ENCODE measurements around the gene ADGRL2. TPM values are rescaled to one million over a fixed set of nuclear protein-coding genes. Genes with fewer than 3 reads are reported as not detected.

ADGRL2 gene
- total RNA-seq, 2 donors from 2014 or later = 83.1 to 121 TPM

- H3K4me3 ChIP-seq = peak overlapping the region in 1 of 2 donors; percentile 7
- no peak for DNase-seq (ENCODE audit: low spot score)
- H3K4me1 ChIP-seq = peaks cover 0 to 79% of the 10 kb centered on the region in 2 donors
- H3K27ac ChIP-seq = peak overlapping the region in 1 of 2 donors; percentile 35
- no peaks in the 10 kb centered on the region for H3K36me3 ChIP-seq
- TF ChIP-seq, protein P1, sequence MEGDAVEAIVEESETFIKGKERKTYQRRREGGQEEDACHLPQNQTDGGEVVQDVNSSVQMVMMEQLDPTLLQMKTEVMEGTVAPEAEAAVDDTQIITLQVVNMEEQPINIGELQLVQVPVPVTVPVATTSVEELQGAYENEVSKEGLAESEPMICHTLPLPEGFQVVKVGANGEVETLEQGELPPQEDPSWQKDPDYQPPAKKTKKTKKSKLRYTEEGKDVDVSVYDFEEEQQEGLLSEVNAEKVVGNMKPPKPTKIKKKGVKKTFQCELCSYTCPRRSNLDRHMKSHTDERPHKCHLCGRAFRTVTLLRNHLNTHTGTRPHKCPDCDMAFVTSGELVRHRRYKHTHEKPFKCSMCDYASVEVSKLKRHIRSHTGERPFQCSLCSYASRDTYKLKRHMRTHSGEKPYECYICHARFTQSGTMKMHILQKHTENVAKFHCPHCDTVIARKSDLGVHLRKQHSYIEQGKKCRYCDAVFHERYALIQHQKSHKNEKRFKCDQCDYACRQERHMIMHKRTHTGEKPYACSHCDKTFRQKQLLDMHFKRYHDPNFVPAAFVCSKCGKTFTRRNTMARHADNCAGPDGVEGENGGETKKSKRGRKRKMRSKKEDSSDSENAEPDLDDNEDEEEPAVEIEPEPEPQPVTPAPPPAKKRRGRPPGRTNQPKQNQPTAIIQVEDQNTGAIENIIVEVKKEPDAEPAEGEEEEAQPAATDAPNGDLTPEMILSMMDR (IDR thresholded peaks at IDR 0.05) = peak in 1 of 2 donors; percentile 43
- H3K9me3 ChIP-seq = no peaks in the 10 kb centered on the region
- no peaks in the 10 kb centered on the region for H3K27me3 ChIP-seq
Observed at GRCh38 chr1:81808760-81809159, 8.0 kb downstream of the ADGRL2 start.

GRCh38 chr1:81809808-81810207 lies 9.1 kb downstream of the ADGRL2 start:
- no peaks in the 10 kb centered on the region for H3K36me3 ChIP-seq
- H3K27me3 ChIP-seq = no peaks in the 10 kb centered on the region
- no peak for DNase-seq (ENCODE audit: low spot score)
- TF ChIP-seq, protein P1 (IDR thresholded peaks at IDR 0.05) = no peak
- H3K4me1 ChIP-seq = peaks cover 0 to 69% of the 10 kb centered on the region in 2 donors
- no peak overlapping the region for H3K4me3 ChIP-seq
- H3K9me3 ChIP-seq = no peaks in the 10 kb centered on the region
- H3K27ac ChIP-seq = no peak overlapping the region

DNA sequence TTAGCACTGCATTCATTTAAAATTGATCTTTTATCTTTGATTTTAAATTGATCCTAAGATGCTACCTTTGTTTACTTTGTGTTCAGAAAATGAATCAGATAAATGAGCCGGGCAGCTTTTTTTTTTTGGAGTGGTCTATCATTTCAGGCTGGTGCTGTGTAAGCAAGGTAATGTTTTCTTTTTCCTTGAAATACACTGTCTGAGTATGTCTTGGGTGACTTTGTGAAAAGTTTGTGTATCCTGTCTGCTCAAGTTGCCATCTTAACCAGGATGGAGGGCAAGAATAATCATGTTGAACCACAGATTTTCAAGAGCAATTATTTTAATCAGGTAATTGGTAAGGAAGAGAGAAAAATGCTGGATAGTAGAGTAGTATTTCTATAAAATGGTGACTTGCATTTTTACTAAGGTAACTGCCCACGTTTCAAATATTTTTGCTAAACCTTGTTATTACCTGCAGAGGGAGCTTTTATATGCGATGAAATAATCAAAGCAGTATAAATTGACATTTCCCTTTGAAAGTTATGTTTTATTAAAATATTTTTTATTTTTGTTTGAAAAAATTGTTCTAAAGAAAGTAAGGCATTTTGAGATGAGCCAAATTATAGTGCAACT lies 11.1 kb downstream of the ADGRL2 start:
- TF ChIP-seq, protein P1 (IDR thresholded peaks at IDR 0.05) = peak in 1 of 2 donors; percentile 59
- Histone ChIP-seq H3K9me3 (no peaks in the 10 kb centered on the region), H3K27me3 (no peaks in the 10 kb centered on the region), H3K4me1 (peaks cover 0 to 49% of the 10 kb centered on the region in 2 donors), H3K27ac (no peak overlapping the region), H3K36me3 (no peaks in the 10 kb centered on the region), H3K4me3 (no peak overlapping the region)
- no peak for DNase-seq (ENCODE audit: low spot score)

- Histone ChIP-seq H3K27me3 (no peaks in the 10 kb centered on the region), H3K27ac (no peak overlapping the region), H3K36me3 (no peaks in the 10 kb centered on the region), H3K4me1 (peaks cover 0 to 47% of the 10 kb centered on the region in 2 donors), H3K4me3 (no peak overlapping the region), H3K9me3 (no peaks in the 10 kb centered on the region)
- TF ChIP-seq, protein P1 (IDR thresholded peaks at IDR 0.05) = no peak
- no peak for DNase-seq (ENCODE audit: low spot score)
Observed at GRCh38 chr1:81812712-81813111, 12.0 kb downstream of the ADGRL2 start.

- H3K9me3 ChIP-seq = no peaks in the 10 kb centered on the region
- H3K36me3 ChIP-seq = no peaks in the 10 kb centered on the region
- TF ChIP-seq, protein P1 (IDR thresholded peaks at IDR 0.05) = no peak
- H3K4me1 ChIP-seq = peaks cover 0 to 37% of the 10 kb centered on the region in 2 donors
- no peak for DNase-seq (ENCODE audit: low spot score)
- no peaks in the 10 kb centered on the region for H3K27me3 ChIP-seq
- H3K27ac ChIP-seq = no peak overlapping the region
- H3K4me3 ChIP-seq = no peak overlapping the region
Observed at GRCh38 chr1:81813691-81814090, 13.0 kb downstream of the ADGRL2 start.

GRCh38 chr1:81819613-81820012 lies 18.9 kb downstream of the ADGRL2 start:
- Histone ChIP-seq H3K9me3 (no peaks in the 10 kb centered on the region), H3K4me1 (no peaks in the 10 kb centered on the region), H3K27ac (no peak overlapping the region), H3K36me3 (no peaks in the 10 kb centered on the region), H3K4me3 (no peak overlapping the region), H3K27me3 (no peaks in the 10 kb centered on the region)
- TF ChIP-seq, protein P1 (IDR thresholded peaks at IDR 0.05) = no peak
- no peak for DNase-seq (ENCODE audit: low spot score)
